BJ (cell line): ENCODE results near the gene ZNF157. TPM values are rescaled to one million over a fixed set of nuclear protein-coding genes. Genes with fewer than 3 reads are reported as not detected.
"Not testable (repeated sequence)": the region's sequence is repeated elsewhere in the genome, so short reads cannot be mapped to it uniquely, and the experiment has no call there.

ENCODE experiments used
- CTCF ChIA-PET: fragments of 350-600 bp; formaldehyde crosslinking; extraction: SDS; loops from one replicate; lab custom pipeline; 2021; ENCODE audit warnings: antibody characterized with exemption, inconsistent platforms; lab: Yijun Ruan, JAX
- POLR2A ChIA-PET: fragments of 300-600 bp; sonication (Branson Sonifier 250); formaldehyde crosslinking; extraction: SDS; loops from one replicate; lab custom pipeline; 2021; ENCODE audit warnings: antibody characterized with exemption; lab: Charles Lee
- DNase-seq: peaks from one replicate; pipeline ENCODE4 v3.0.0-alpha.2; 2011; ENCODE audit warnings: low read depth
- H3K27me3 ChIP-seq: 2 replicates; pipeline ENCODE4 v1.6.0; 2011; ENCODE audit warnings: low read length; ENCODE audit not compliant: control insufficient read depth, insufficient read depth
- H3K36me3 ChIP-seq: 2 replicates; pipeline ENCODE4 v1.5.1; 2011; ENCODE audit warnings: low read length; ENCODE audit not compliant: control insufficient read depth, insufficient read depth
- H3K4me3 ChIP-seq: 2 replicates; pipeline ENCODE4 v1.5.1; 2011; ENCODE audit warnings: low read depth, mild to moderate bottlenecking, control low read depth, low read length
- CTCF ChIP-seq: IDR thresholded peaks from 2 replicates; pipeline ENCODE4 v1.5.1; 2011; ENCODE audit warnings: low read depth, mild to moderate bottlenecking, control low read depth, inconsistent platforms, low read length, moderate library complexity; ENCODE audit not compliant: insufficient read depth
- polyA minus RNA-seq: library from RNA; depleted of rRNA, polyadenylated mRNA; stranded (reverse); fragments of >200 nt; gene quantifications from 2 replicates; pipeline ENCODE4 v1.2.3, GENCODE V29; 2011; rRNA and poly(A)+ RNA removed
- polyA plus RNA-seq: library from polyadenylated mRNA; depleted of rRNA; stranded (reverse); fragments of >200 nt; gene quantifications from 2 replicates; pipeline ENCODE4 v1.2.3, GENCODE V29; 2011; rRNA removed

Gene ZNF157
- polyA plus RNA-seq (0.02 TPM in 1 of 2 replicates, not detected in the other), polyA minus RNA-seq (not detected in 2 replicates)

GRCh38 chrX:47370278-47370677, at the start of gene ZNF157:
Gene ZNF157, plus strand, starts transcription at chrX:47370578. Its CDS starts 91 bp downstream, at chrX:47370669.
- CTCF ChIA-PET, result interaction anchor here (0.7 to 1.2 kb wide), 3 partner anchors 8 to 335 kb away, joined by 3 to 5 read pairs (median 4); no protein-coding TSS in a partner anchor
- Histone ChIP-seq H3K4me3 (no peak within 1 kb of the TSS), H3K27me3 (no peaks in the 10 kb centered on the region), H3K36me3 (no peaks in the 10 kb centered on the region)
- POLR2A ChIA-PET, result interaction anchor here (0.6 kb wide), 1 partner anchor 111 kb away, joined by 5 read pairs; no protein-coding TSS in a partner anchor
- DNase-seq, result no peak
- no peak for TF ChIP-seq CTCF

- no peak overlapping the region for H3K4me3 ChIP-seq
- POLR2A ChIA-PET, result no interaction called here
- no peaks in the 10 kb centered on the region for H3K27me3 ChIP-seq
- CTCF ChIA-PET, result interaction anchor here (4.4 kb wide), 1 partner anchor 9 kb away, joined by 15 read pairs; no protein-coding TSS in a partner anchor
- no peak for DNase-seq
- H3K36me3 ChIP-seq, result no peaks in the 10 kb centered on the region
- no peak for TF ChIP-seq CTCF
Observed at GRCh38 chrX:47321386-47321785, 49.0 kb upstream of the ZNF157 start.

GRCh38 chrX:47321823-47322371, 48.5 kb upstream of the ZNF157 start:
- Histone ChIP-seq H3K4me3 (no peak overlapping the region), H3K36me3 (no peaks in the 10 kb centered on the region), H3K27me3 (no peaks in the 10 kb centered on the region)
- no peak for TF ChIP-seq CTCF
- no peak for DNase-seq
- CTCF ChIA-PET, result interaction anchor here (4.4 kb wide), 1 partner anchor 9 kb away, joined by 15 read pairs; no protein-coding TSS in a partner anchor
- POLR2A ChIA-PET, result no interaction called here

DNA sequence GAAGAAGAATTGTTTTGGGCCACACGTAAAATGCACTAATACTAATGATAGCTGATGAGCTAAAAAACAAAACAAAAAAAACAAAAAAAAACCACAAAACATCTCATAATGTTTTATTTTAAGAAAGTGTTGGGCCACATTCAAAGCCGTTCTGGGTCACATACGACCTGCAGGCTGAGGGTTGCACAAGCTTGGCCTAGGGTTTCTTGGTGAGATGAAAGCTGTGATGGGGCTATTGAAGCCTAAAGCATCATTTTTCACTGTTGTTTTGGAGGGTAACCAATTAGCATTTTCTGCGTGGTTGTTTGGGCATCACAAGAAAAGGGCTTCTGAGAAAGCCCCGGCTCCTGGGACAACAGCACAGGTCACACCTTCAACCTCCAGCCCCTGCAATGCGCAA, 42.5 kb upstream of the ZNF157 start:
- CTCF ChIA-PET, result interaction anchor here (0.6 to 0.7 kb wide), 2 partner anchors 15 to 56 kb away, joined by 3 to 4 read pairs; no protein-coding TSS in a partner anchor
- Histone ChIP-seq H3K27me3 (no peaks in the 10 kb centered on the region), H3K4me3 (no peak overlapping the region), H3K36me3 (no peaks in the 10 kb centered on the region)
- no peak for TF ChIP-seq CTCF
- POLR2A ChIA-PET, result no interaction called here
- DNase-seq, result no peak

GRCh38 chrX:47332729-47333128, 37.6 kb upstream of the ZNF157 start:
- H3K36me3 ChIP-seq, POLR2A ChIA-PET, DNase-seq, H3K27me3 ChIP-seq, H3K4me3 ChIP-seq, CTCF ChIA-PET: not testable (repeated sequence)
